OCI-LY1 (cell line): ENCODE data around the gene TIPIN.
A peak's percentile ranks its signal among the peaks of the same experiment; 100 is the strongest.
"Not testable (repeated sequence)": the region's sequence is repeated elsewhere in the genome, so short reads cannot be mapped to it uniquely, and the experiment has no call there.

Experiments
- H2AFZ ChIP-seq: fragments of 200-600 bp; sonication (generic), shearing (Covaris generic); 2 replicates; pipeline ENCODE4 v1.6.0; 2014; ENCODE audit warnings: antibody characterized with exemption, mild to moderate bottlenecking, low read length
- H3F3A ChIP-seq: fragments of 200-600 bp; sonication (generic), shearing (Covaris generic); 2 replicates; pipeline ENCODE4 v1.6.0; 2014; ENCODE audit warnings: mild to moderate bottlenecking, antibody characterized with exemption, low read length, moderate library complexity; ENCODE audit not compliant: insufficient read depth
- H3K27ac ChIP-seq: fragments of 200-600 bp; sonication (generic); 2 replicates; pipeline ENCODE4 v1.5.1; 2014; ENCODE audit warnings: low read length, mixed run types, mild to moderate bottlenecking, low read depth; ENCODE audit not compliant: poor library complexity, severe bottlenecking
- H3K27me3 ChIP-seq: fragments of 200-600 bp; sonication (generic); 2 replicates; pipeline ENCODE4 v1.6.0; 2014; ENCODE audit warnings: antibody characterized with exemption, mild to moderate bottlenecking, low read length, moderate library complexity; ENCODE audit not compliant: insufficient read depth
- H3K36me3 ChIP-seq: fragments of 200-600 bp; sonication (generic); 2 replicates; pipeline ENCODE4 v1.6.1; 2014; ENCODE audit warnings: mild to moderate bottlenecking, antibody characterized with exemption, low read length, moderate library complexity, mixed read lengths; ENCODE audit not compliant: insufficient read depth
- H3K4me1 ChIP-seq: fragments of 200-600 bp; sonication (generic); 2 replicates; pipeline ENCODE4 v1.5.1; 2014; ENCODE audit warnings: mild to moderate bottlenecking, low read length, moderate library complexity; ENCODE audit not compliant: insufficient read depth, severe bottlenecking
- H3K4me2 ChIP-seq: fragments of 200-600 bp; sonication (generic), shearing (Covaris generic); 2 replicates; pipeline ENCODE4 v1.6.1; 2014; ENCODE audit warnings: low read length
- H3K4me3 ChIP-seq: fragments of 200-600 bp; sonication (generic); 2 replicates; pipeline ENCODE4 v1.5.1; 2014; ENCODE audit warnings: low read length, low read depth, mild to moderate bottlenecking, mixed read lengths; ENCODE audit not compliant: poor library complexity, severe bottlenecking
- H3K79me2 ChIP-seq: fragments of 200-600 bp; shearing (Covaris generic); 2 replicates; pipeline ENCODE4 v1.6.1; 2016; ENCODE audit warnings: mixed run types, low read length, mixed read lengths; ENCODE audit not compliant: insufficient read depth
- H3K9ac ChIP-seq: fragments of 200-600 bp; sonication (generic), shearing (Covaris generic); 2 replicates; pipeline ENCODE4 v1.6.1; 2014; ENCODE audit warnings: mild to moderate bottlenecking, low read length, mixed read lengths
- H3K9me2 ChIP-seq: fragments of 200-600 bp; sonication (generic), shearing (Covaris generic); 2 replicates; pipeline ENCODE4 v1.6.1; 2014; ENCODE audit warnings: low read depth, mild to moderate bottlenecking, low read length, mixed read lengths
- H3K9me3 ChIP-seq: fragments of 200-600 bp; shearing (Covaris generic); 2 replicates; pipeline ENCODE4 v1.6.1; 2014; ENCODE audit warnings: low read length, mixed read lengths
- H4K20me1 ChIP-seq: fragments of 200-600 bp; sonication (generic), shearing (Covaris generic); 2 replicates; pipeline ENCODE4 v1.6.0; 2016; ENCODE audit warnings: mild to moderate bottlenecking, low read length; ENCODE audit not compliant: insufficient read depth
- CTCF ChIP-seq: fragments of 200-600 bp; sonication (generic), shearing (Covaris generic); IDR thresholded peaks from 2 replicates; pipeline ENCODE4 v1.5.1; 2017; ENCODE audit warnings: mild to moderate bottlenecking, antibody characterized with exemption, low read length, moderate library complexity, mixed read lengths
- EZH2 ChIP-seq: fragments of 200-600 bp; sonication (generic), shearing (Covaris generic); IDR thresholded peaks from 2 replicates; pipeline ENCODE4 v1.8.0; 2017; ENCODE audit warnings: borderline replicate concordance, mixed run types, mild to moderate bottlenecking, antibody characterized with exemption, low read length, moderate library complexity, mixed read lengths

TIPIN gene

GRCh38 chr15:66356077-66356358 is 467 bp downstream of the TIPIN start:
- peaks cover 24% of the 10 kb centered on the region for H3K36me3 ChIP-seq
- no peak for TF ChIP-seq EZH2
- TF ChIP-seq CTCF = no peak
- H3K9ac ChIP-seq = peak overlapping the region; percentile 93
- H3K9me3 ChIP-seq = no peaks in the 10 kb centered on the region
- peak overlapping the region; percentile 76 for H3K4me3 ChIP-seq
- no peaks in the 10 kb centered on the region for H4K20me1 ChIP-seq
- peak overlapping the region; percentile 62 for H3K27ac ChIP-seq
- H2AFZ ChIP-seq = no peak overlapping the region
- peaks cover 20% of the 10 kb centered on the region for H3K79me2 ChIP-seq
- peaks cover 33% of the 10 kb centered on the region for H3K4me1 ChIP-seq
- no peaks in the 10 kb centered on the region for H3K9me2 ChIP-seq
- H3K4me2 ChIP-seq = peak overlapping the region; percentile 80
- no peaks in the 10 kb centered on the region for H3F3A ChIP-seq
- no peaks in the 10 kb centered on the region for H3K27me3 ChIP-seq

- H3K4me3 ChIP-seq, H3K9me2 ChIP-seq, H3K4me1 ChIP-seq, H3K4me2 ChIP-seq, H3K27me3 ChIP-seq, H3F3A ChIP-seq, H2AFZ ChIP-seq, H3K79me2 ChIP-seq, H3K27ac ChIP-seq, H3K9me3 ChIP-seq, H3K9ac ChIP-seq, H4K20me1 ChIP-seq: not testable (repeated sequence)
- peaks cover 80% of the 10 kb centered on the region for H3K36me3 ChIP-seq
These were observed 8.0 kb downstream of the TIPIN start for GRCh38 chr15:66348530-66348929.

GRCh38 chr15:66328771-66329170 is 27.7 kb downstream of the TIPIN start:
- Histone ChIP-seq H3K36me3 (peaks cover 96% of the 10 kb centered on the region), H3K27me3 (no peaks in the 10 kb centered on the region), H3K9me2 (no peaks in the 10 kb centered on the region), H3F3A (no peaks in the 10 kb centered on the region), H3K9ac (no peak overlapping the region), H3K4me1 (no peaks in the 10 kb centered on the region), H3K27ac (no peak overlapping the region), H3K4me2 (no peak overlapping the region), H2AFZ (no peak overlapping the region), H4K20me1 (no peaks in the 10 kb centered on the region), H3K79me2 (no peaks in the 10 kb centered on the region), H3K9me3 (no peaks in the 10 kb centered on the region), H3K4me3 (no peak overlapping the region)
- TF ChIP-seq EZH2 = no peak
- TF ChIP-seq CTCF = no peak

- no peaks in the 10 kb centered on the region for H3K9me2 ChIP-seq
- no peaks in the 10 kb centered on the region for H3K79me2 ChIP-seq
- no peak overlapping the region for H2AFZ ChIP-seq
- H3K27me3 ChIP-seq = no peaks in the 10 kb centered on the region
- no peak overlapping the region for H3K4me3 ChIP-seq
- TF ChIP-seq CTCF = no peak
- no peak for TF ChIP-seq EZH2
- H3K36me3 ChIP-seq = peaks cover 97% of the 10 kb centered on the region
- no peak overlapping the region for H3K9ac ChIP-seq
- no peaks in the 10 kb centered on the region for H4K20me1 ChIP-seq
- H3K9me3 ChIP-seq = no peaks in the 10 kb centered on the region
- no peak overlapping the region for H3K4me2 ChIP-seq
- H3K27ac ChIP-seq = no peak overlapping the region
- no peaks in the 10 kb centered on the region for H3K4me1 ChIP-seq
- H3F3A ChIP-seq = no peaks in the 10 kb centered on the region
These were observed 28.7 kb downstream of the TIPIN start for GRCh38 chr15:66327736-66328135.
